ENCODE measurements around the gene PGM5. TPM values are rescaled to one million over a fixed set of nuclear protein-coding genes. Genes with fewer than 3 reads are reported as not detected.
"Not testable (repeated sequence)": the region's sequence is repeated elsewhere in the genome, so short reads cannot be mapped to it uniquely, and the experiment has no call there.

Gene PGM5
- total and polyA plus RNA-seq, 4 donors = 33.7 to 124 (median 79.0) TPM

DNA sequence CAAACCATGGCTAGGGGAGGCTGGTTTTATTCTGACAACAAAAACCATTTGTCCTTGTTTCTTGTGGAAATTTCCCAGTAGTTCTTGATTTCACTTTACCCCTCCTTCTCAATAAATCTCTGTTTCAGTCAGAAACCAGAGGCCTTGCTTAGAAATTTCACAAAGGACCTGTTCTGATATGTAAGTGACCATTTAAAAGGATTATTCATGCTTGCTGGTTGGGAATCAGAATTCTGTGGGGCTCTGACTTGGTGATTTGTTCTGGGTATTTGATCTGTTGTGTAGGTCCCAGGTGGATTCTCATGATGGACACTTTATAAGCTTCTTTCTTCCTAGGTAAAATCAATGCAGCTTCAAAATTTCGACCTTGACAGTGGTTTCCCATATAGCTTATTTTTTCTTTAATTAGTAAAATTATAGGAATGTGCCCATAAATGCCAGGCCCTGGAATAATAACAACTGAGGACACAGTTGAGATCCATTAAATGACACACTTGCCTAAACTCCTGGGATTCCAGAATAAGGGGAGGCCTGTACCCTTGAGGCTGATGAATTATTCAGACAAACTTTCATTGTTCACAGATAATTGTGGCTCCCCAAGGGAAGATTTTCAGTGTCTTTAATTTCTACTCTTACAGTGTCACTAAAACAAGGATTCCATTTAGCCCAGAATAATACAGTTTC is 40.1 kb downstream of the PGM5 start:
- intact Hi-C loops (cut with DNase I); H3K9me3 ChIP-seq (ENCODE audit: control insufficient read depth, low read length); ATAC-seq (ENCODE audit: low FRiP score); H3K36me3 ChIP-seq (ENCODE audit: control insufficient read depth in 1 of 2, insufficient read depth in 2 of 2, low read length in 1 of 2); H3K27me3 ChIP-seq (ENCODE audit: control insufficient read depth in 1 of 2, insufficient read depth in 2 of 2, low read length in 1 of 2); H3K27ac ChIP-seq (ENCODE audit: low read depth in 1 of 2, low read length in 2 of 2); H3K4me1 ChIP-seq (ENCODE audit: control insufficient read depth in 1 of 2, insufficient read depth in 2 of 2, low read length in 2 of 2); DNase-seq; H3K4me3 ChIP-seq (ENCODE audit: low read length in 2 of 2): not testable (repeated sequence)
- WGBS, 2 donors = 64 to 84% methylated on average over 1 of the region's 1 CpG

DNA sequence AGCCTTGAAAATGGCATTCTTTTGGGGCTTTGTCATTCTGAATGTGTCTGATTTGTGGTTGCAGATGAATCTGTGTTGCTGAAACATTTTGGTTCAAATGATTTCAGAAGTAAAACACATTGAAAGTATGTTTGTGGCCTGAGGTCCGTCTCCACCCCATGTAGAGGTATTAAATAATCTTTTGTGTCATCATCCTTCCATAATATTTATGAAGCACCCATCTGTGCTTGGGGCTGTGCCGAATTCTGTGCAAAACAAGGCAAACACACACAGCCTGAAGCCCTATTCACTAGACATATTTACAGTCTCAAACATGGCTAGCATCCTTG is 40.6 kb downstream of the PGM5 start:
- intact Hi-C loops (cut with DNase I); H3K36me3 ChIP-seq (ENCODE audit: control insufficient read depth in 1 of 2, insufficient read depth in 2 of 2, low read length in 1 of 2); H3K9me3 ChIP-seq (ENCODE audit: control insufficient read depth, low read length); H3K27me3 ChIP-seq (ENCODE audit: control insufficient read depth in 1 of 2, insufficient read depth in 2 of 2, low read length in 1 of 2); H3K4me3 ChIP-seq (ENCODE audit: low read length in 2 of 2); DNase-seq; H3K27ac ChIP-seq (ENCODE audit: low read depth in 1 of 2, low read length in 2 of 2); ATAC-seq (ENCODE audit: low FRiP score); H3K4me1 ChIP-seq (ENCODE audit: control insufficient read depth in 1 of 2, insufficient read depth in 2 of 2, low read length in 2 of 2): not testable (repeated sequence)
- WGBS, 2 donors = 68 to 71% methylated on average over 2 of the region's 2 CpGs

- H3K36me3 ChIP-seq (ENCODE audit: control insufficient read depth in 1 of 2, insufficient read depth in 2 of 2, low read length in 1 of 2); H3K9me3 ChIP-seq (ENCODE audit: control insufficient read depth, low read length); ATAC-seq (ENCODE audit: low FRiP score); DNase-seq; H3K4me3 ChIP-seq (ENCODE audit: low read length in 2 of 2); H3K4me1 ChIP-seq (ENCODE audit: control insufficient read depth in 1 of 2, insufficient read depth in 2 of 2, low read length in 2 of 2); H3K27ac ChIP-seq (ENCODE audit: low read depth in 1 of 2, low read length in 2 of 2); intact Hi-C loops (cut with DNase I); H3K27me3 ChIP-seq (ENCODE audit: control insufficient read depth in 1 of 2, insufficient read depth in 2 of 2, low read length in 1 of 2): not testable (repeated sequence)
- WGBS, 2 donors = 35 to 47% methylated on average over 3 of the region's 3 CpGs
Observed at GRCh38 chr9:68397796-68398195, 41.4 kb downstream of the PGM5 start.

- WGBS, 2 donors = 71 to 77% methylated on average over 1 of the region's 1 CpG
- H3K4me3 ChIP-seq (ENCODE audit: low read length in 2 of 2); H3K9me3 ChIP-seq (ENCODE audit: control insufficient read depth, low read length); H3K27ac ChIP-seq (ENCODE audit: low read depth in 1 of 2, low read length in 2 of 2); intact Hi-C loops (cut with DNase I); H3K27me3 ChIP-seq (ENCODE audit: control insufficient read depth in 1 of 2, insufficient read depth in 2 of 2, low read length in 1 of 2); H3K4me1 ChIP-seq (ENCODE audit: control insufficient read depth in 1 of 2, insufficient read depth in 2 of 2, low read length in 2 of 2); H3K36me3 ChIP-seq (ENCODE audit: control insufficient read depth in 1 of 2, insufficient read depth in 2 of 2, low read length in 1 of 2); DNase-seq: not testable (repeated sequence)
- peak; percentile 23 for ATAC-seq (ENCODE audit: low FRiP score)
Observed at GRCh38 chr9:68398324-68398723, 41.9 kb downstream of the PGM5 start.

- H3K27me3 ChIP-seq (ENCODE audit: control insufficient read depth in 1 of 2, insufficient read depth in 2 of 2, low read length in 1 of 2); H3K4me1 ChIP-seq (ENCODE audit: control insufficient read depth in 1 of 2, insufficient read depth in 2 of 2, low read length in 2 of 2); H3K9me3 ChIP-seq (ENCODE audit: control insufficient read depth, low read length); H3K36me3 ChIP-seq (ENCODE audit: control insufficient read depth in 1 of 2, insufficient read depth in 2 of 2, low read length in 1 of 2); H3K4me3 ChIP-seq (ENCODE audit: low read length in 2 of 2); H3K27ac ChIP-seq (ENCODE audit: low read depth in 1 of 2, low read length in 2 of 2); intact Hi-C loops (cut with DNase I); ATAC-seq (ENCODE audit: low FRiP score); DNase-seq: not testable (repeated sequence)
- WGBS, 2 donors = 88 to 94% methylated on average over 3 of the region's 3 CpGs
Observed at GRCh38 chr9:68404421-68405185, 48.2 kb downstream of the PGM5 start.

- ATAC-seq (ENCODE audit: low FRiP score); H3K9me3 ChIP-seq (ENCODE audit: control insufficient read depth, low read length); intact Hi-C loops (cut with DNase I); H3K36me3 ChIP-seq (ENCODE audit: control insufficient read depth in 1 of 2, insufficient read depth in 2 of 2, low read length in 1 of 2); H3K27ac ChIP-seq (ENCODE audit: low read depth in 1 of 2, low read length in 2 of 2); H3K4me3 ChIP-seq (ENCODE audit: low read length in 2 of 2); DNase-seq; H3K27me3 ChIP-seq (ENCODE audit: control insufficient read depth in 1 of 2, insufficient read depth in 2 of 2, low read length in 1 of 2); H3K4me1 ChIP-seq (ENCODE audit: control insufficient read depth in 1 of 2, insufficient read depth in 2 of 2, low read length in 2 of 2): not testable (repeated sequence)
Observed at GRCh38 chr9:68411865-68412264, 55.5 kb downstream of the PGM5 start.

- H3K36me3 ChIP-seq (ENCODE audit: control insufficient read depth in 1 of 2, insufficient read depth in 2 of 2, low read length in 1 of 2); intact Hi-C loops (cut with DNase I); H3K4me1 ChIP-seq (ENCODE audit: control insufficient read depth in 1 of 2, insufficient read depth in 2 of 2, low read length in 2 of 2); H3K27me3 ChIP-seq (ENCODE audit: control insufficient read depth in 1 of 2, insufficient read depth in 2 of 2, low read length in 1 of 2); ATAC-seq (ENCODE audit: low FRiP score); DNase-seq; H3K27ac ChIP-seq (ENCODE audit: low read depth in 1 of 2, low read length in 2 of 2); H3K9me3 ChIP-seq (ENCODE audit: control insufficient read depth, low read length); H3K4me3 ChIP-seq (ENCODE audit: low read length in 2 of 2): not testable (repeated sequence)
- 85 to 94% methylated on average over 2 of the region's 2 CpGs for WGBS, 2 donors
Observed at GRCh38 chr9:68412754-68413153, 56.3 kb downstream of the PGM5 start.

DNA sequence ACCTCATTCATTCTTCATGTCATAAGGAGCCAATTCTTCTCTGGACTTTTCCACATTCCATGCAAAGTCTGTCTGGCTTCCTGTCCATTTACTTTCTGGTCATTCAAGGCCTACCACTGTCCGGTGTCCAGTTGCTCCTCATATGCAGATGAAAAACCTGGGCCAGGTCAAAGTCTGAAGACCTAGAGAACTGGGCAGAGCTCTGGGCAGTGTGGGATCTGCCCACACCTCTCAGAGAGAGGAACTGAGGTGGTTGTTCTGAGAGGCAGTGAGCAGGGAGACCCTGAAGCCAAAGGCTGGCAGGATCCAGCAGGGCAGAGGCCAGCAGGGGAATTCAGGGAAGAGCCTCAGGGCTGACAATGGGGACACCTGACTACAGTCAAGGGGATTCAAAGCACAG is 58.7 kb downstream of the PGM5 start:
- DNase-seq; H3K36me3 ChIP-seq (ENCODE audit: control insufficient read depth in 1 of 2, insufficient read depth in 2 of 2, low read length in 1 of 2); ATAC-seq (ENCODE audit: low FRiP score); H3K9me3 ChIP-seq (ENCODE audit: control insufficient read depth, low read length); H3K27me3 ChIP-seq (ENCODE audit: control insufficient read depth in 1 of 2, insufficient read depth in 2 of 2, low read length in 1 of 2); H3K27ac ChIP-seq (ENCODE audit: low read depth in 1 of 2, low read length in 2 of 2); H3K4me3 ChIP-seq (ENCODE audit: low read length in 2 of 2); intact Hi-C loops (cut with DNase I); H3K4me1 ChIP-seq (ENCODE audit: control insufficient read depth in 1 of 2, insufficient read depth in 2 of 2, low read length in 2 of 2): not testable (repeated sequence)
- 98 to 100% methylated on average over 1 of the region's 1 CpG for WGBS, 2 donors

- Histone ChIP-seq H3K4me1 (ENCODE audit: control insufficient read depth in 1 of 2, insufficient read depth in 2 of 2, low read length in 2 of 2) (peaks cover 3 to 4% of the 10 kb centered on the region in 2 donors), H3K27ac (ENCODE audit: low read depth in 1 of 2, low read length in 2 of 2) (no peak overlapping the region)
Observed at GRCh38 chr9:68416936-68417564, 60.6 kb downstream of the PGM5 start.

More at GRCh38 chr9:68416936-68417564, 60.6 kb downstream of the PGM5 start:
- Histone ChIP-seq H3K36me3 (ENCODE audit: control insufficient read depth in 1 of 2, insufficient read depth in 2 of 2, low read length in 1 of 2) (no peaks in the 10 kb centered on the region), H3K27me3 (ENCODE audit: control insufficient read depth in 1 of 2, insufficient read depth in 2 of 2, low read length in 1 of 2) (no peaks in the 10 kb centered on the region), H3K4me3 (ENCODE audit: low read length in 2 of 2) (no peak overlapping the region), H3K9me3 (ENCODE audit: control insufficient read depth, low read length) (no peaks in the 10 kb centered on the region)
- DNase-seq = no peak
- WGBS, 2 donors = 45 to 52% methylated on average over 8 of the region's 8 CpGs
- intact Hi-C loops (cut with DNase I) = no loop called here
- no peak for ATAC-seq (ENCODE audit: low FRiP score)
